Endothelial cell of umbilical vein (primary cell): Measurements from ENCODE around the gene ORC5. TPM values are rescaled to one million over a fixed set of nuclear protein-coding genes. Genes with fewer than 3 reads are reported as not detected.

Source experiments
- BruUV-seq: library from RNA; stranded (reverse); fragments of 400-500 nt; replicated peaks from 2 replicates; lab custom pipeline; 2021; lab: Mats Ljungman, UMichigan
- CTCF ChIA-PET: fragments of 300-600, 350-600 bp; sonication (Branson Sonifier 250); formaldehyde crosslinking; loops from one replicate; lab custom pipeline; 2021; ENCODE audit warnings: antibody characterized with exemption, inconsistent platforms; lab: Charles Lee
- POLR2A ChIA-PET: fragments of 300-600, 350-600 bp; sonication (Branson Sonifier 250); formaldehyde crosslinking; loops from one replicate; lab custom pipeline; 2021; ENCODE audit warnings: antibody characterized with exemption, inconsistent platforms; lab: Charles Lee
- DNase-seq: peaks from one replicate; pipeline ENCODE4 v3.0.0-alpha.2; 2011; ENCODE audit warnings: low read depth, low spot score
- FAIRE-seq: peaks from 2 replicates; lab custom pipeline; 2011; peaks lifted over from hg19 to GRCh38; lab: Jason Lieb, UNC
- H2AFZ ChIP-seq: 2 replicates; pipeline ENCODE4 v1.6.0; 2012; ENCODE audit warnings: low read depth, low read length, control low read depth, inconsistent platforms
- H3K27ac ChIP-seq: 2 replicates; pipeline ENCODE4 v1.5.1; 2011; ENCODE audit warnings: low read depth, mild to moderate bottlenecking, control low read depth, low read length, moderate library complexity; ENCODE audit not compliant: insufficient read depth
- H3K27me3 ChIP-seq, 2 experiments: 2 replicates each; pipeline versions ENCODE4 v1.6.0 to v1.6.1; 2011; ENCODE audit warnings: low read length in 2 of 2, mixed read lengths in 1 of 2; ENCODE audit not compliant: control insufficient read depth in 2 of 2, insufficient read depth in 2 of 2
- H3K36me3 ChIP-seq, 2 experiments: 2 replicates in 1 of 2; 3 replicates in 1 of 2; pipeline ENCODE4 v1.5.1; 2011; ENCODE audit warnings: low read length in 2 of 2, mild to moderate bottlenecking in 1 of 2, moderate library complexity in 1 of 2; ENCODE audit not compliant: control insufficient read depth in 2 of 2, insufficient read depth in 2 of 2; ENCODE audit errors: extremely low read depth in 1 of 2
- H3K4me1 ChIP-seq: 3 replicates; pipeline ENCODE4 v1.5.1; 2011; ENCODE audit warnings: mild to moderate bottlenecking, low read length; ENCODE audit not compliant: control insufficient read depth, insufficient read depth; ENCODE audit errors: extremely low read depth
- H3K4me2 ChIP-seq: 2 replicates; pipeline ENCODE4 v1.6.1; 2011; ENCODE audit warnings: low read length, control low read depth, mixed read lengths; ENCODE audit not compliant: insufficient read depth
- H3K4me3 ChIP-seq, 3 experiments: fragments of 200-600 bp in 1 of 3; sonication (generic), shearing (Covaris generic) in 1 of 3; replicated peaks in 1 of 3; 2 replicates each; pipeline ENCODE4 v1.5.1; 2011 to 2016; ENCODE audit warnings: control low read depth in 3 of 3, low read length in 3 of 3, mild to moderate bottlenecking in 2 of 3, inconsistent platforms in 1 of 3, low read depth in 1 of 3, moderate library complexity in 1 of 3; ENCODE audit not compliant: insufficient read depth in 1 of 3
- H3K79me2 ChIP-seq: 2 replicates; pipeline ENCODE4 v1.6.0; 2012; ENCODE audit warnings: low read length, inconsistent platforms; ENCODE audit not compliant: control insufficient read depth, insufficient read depth
- H3K9ac ChIP-seq: replicated peaks from 2 replicates; pipeline ENCODE3; 2011; ENCODE audit warnings: low read length, control low read depth; ENCODE audit not compliant: insufficient read depth; ENCODE audit errors: extremely low read depth
- H3K9me1 ChIP-seq: replicated peaks from 3 replicates; pipeline ENCODE4 v1.6.0; 2011; ENCODE audit warnings: mild to moderate bottlenecking, low read length; ENCODE audit not compliant: control insufficient read depth, insufficient read depth; ENCODE audit errors: extremely low read depth
- H3K9me3 ChIP-seq: replicated peaks from 2 replicates; pipeline ENCODE4 v1.5.1; 2012; ENCODE audit warnings: low read length, inconsistent platforms; ENCODE audit not compliant: control insufficient read depth, insufficient read depth
- H4K20me1 ChIP-seq: replicated peaks from 2 replicates; pipeline ENCODE3; 2011; ENCODE audit warnings: mild to moderate bottlenecking, low read length; ENCODE audit not compliant: control insufficient read depth, insufficient read depth; ENCODE audit errors: extremely low read depth
- CTCF ChIP-seq, 2 donors: IDR thresholded peaks; 1 replicate in 1 of 2; 2 replicates in 1 of 2; pipeline ENCODE4 v1.5.1; 2011; ENCODE audit warnings: low read length in 2 of 2, mild to moderate bottlenecking in 2 of 2, moderate library complexity in 2 of 2, control low read depth in 1 of 2, inconsistent platforms in 1 of 2, low read depth in 1 of 2; ENCODE audit not compliant: insufficient read depth in 1 of 2; ENCODE audit errors: extremely low read depth in 1 of 2
- EZH2 ChIP-seq: IDR thresholded peaks from 2 replicates; pipeline ENCODE4 v1.6.1; 2012; ENCODE audit warnings: borderline replicate concordance, low read depth, mild to moderate bottlenecking, moderate library complexity, low read length, inconsistent platforms; ENCODE audit not compliant: severe bottlenecking
- FOS ChIP-seq: IDR thresholded peaks from 2 replicates; pipeline ENCODE4 v1.6.1; 2011; ENCODE audit warnings: mild to moderate bottlenecking, low read length, moderate library complexity, borderline replicate concordance; ENCODE audit not compliant: insufficient read depth
- GATA2 ChIP-seq: IDR thresholded peaks from 2 replicates; pipeline ENCODE4 v1.7.0; 2011; ENCODE audit warnings: low read depth, mild to moderate bottlenecking, moderate library complexity, mixed read lengths, low read length; ENCODE audit not compliant: insufficient read length, insufficient read depth
- JUN ChIP-seq: IDR thresholded peaks from 2 replicates; pipeline ENCODE4 v1.6.1; 2011; ENCODE audit warnings: borderline replicate concordance, low read depth; ENCODE audit not compliant: insufficient read length, insufficient read depth
- MAX ChIP-seq: IDR thresholded peaks from 2 replicates; pipeline ENCODE4 v1.6.1; 2011; ENCODE audit not compliant: insufficient read depth, insufficient read length
- MYC ChIP-seq: IDR thresholded peaks from one replicate; pipeline ENCODE4 v1.6.1; 2011; ENCODE audit warnings: mild to moderate bottlenecking, low read depth, low read length
- POLR2A ChIP-seq: IDR thresholded peaks from 2 replicates; pipeline ENCODE4 v1.6.1; 2012; ENCODE audit warnings: low read depth, mild to moderate bottlenecking, control low read depth, low read length
- POLR2AphosphoS5 ChIP-seq: IDR thresholded peaks from 2 replicates; pipeline ENCODE4 v1.6.1; 2012; ENCODE audit warnings: low read depth, mild to moderate bottlenecking, control low read depth, low read length, moderate library complexity; ENCODE audit not compliant: insufficient read depth
- dilution Hi-C: fragments of 300-500 bp; cut with MboI; formaldehyde crosslinking; loops from one replicate; pipeline ENCODE4 v1.15.0; 2019; ENCODE audit warnings: low sequenced_read_pairs; ENCODE audit not compliant: extremely low pct_ligation_motif_present
- intact Hi-C: fragments of 100-400 bp; cut with micrococcal nuclease; formaldehyde crosslinking; loops from one replicate; pipeline ENCODE4 v1.10.0; 2022
- polyA plus RNA-seq, 4 experiments: library from polyadenylated mRNA; depleted of rRNA in 3 of 4; stranded (reverse) in 3 of 4; unstranded in 1 of 4; fragments of >200 nt; gene quantifications; 2 replicates each; pipeline versions ENCODE4 v1.2.1 to v1.2.3, GENCODE V29; 2011 to 2012; ENCODE audit warnings: missing spikeins in 1 of 4
- total RNA-seq: library from RNA; stranded (reverse); gene quantifications from 2 replicates; pipeline ENCODE4 v1.2.3, GENCODE V29; 2021

ORC5 gene
- total and polyA plus RNA-seq, 2 donors (not counting 3 experiments of a cell fraction or from before 2014, with no cell fraction given), result 7.9 to 21.1 TPM

DNA sequence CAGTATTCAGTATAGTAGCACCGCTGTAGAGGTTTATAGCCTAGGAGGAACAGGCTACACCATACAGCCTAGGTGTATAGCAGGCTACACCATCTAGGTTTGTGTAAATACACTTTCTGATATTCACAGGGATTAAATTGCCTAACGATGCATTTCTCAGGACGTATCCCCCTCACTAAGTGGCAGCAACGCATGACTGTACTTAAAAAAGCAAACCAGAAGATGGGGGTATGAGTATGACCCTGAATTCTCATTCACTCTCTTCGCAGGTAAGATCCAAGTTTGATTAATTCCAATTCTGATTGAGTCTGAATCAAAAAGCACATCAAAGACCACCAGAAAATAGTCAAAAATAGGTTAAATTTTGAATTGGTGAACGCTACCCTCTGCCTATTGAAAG, 972 bp downstream of the ORC5 start:
- FAIRE-seq (no peak), DNase-seq (peak; percentile 18)
- Histone ChIP-seq H3K36me3 (peaks cover 7% of the 10 kb centered on the region in 2 experiments), H3K79me2 (peaks cover 37% of the 10 kb centered on the region), H4K20me1 (no peaks in the 10 kb centered on the region), H3K9ac (peak overlapping the region; percentile 90), H3K9me1 (no peaks in the 10 kb centered on the region), H3K4me2 (peak overlapping the region; percentile 70), H3K4me3 (peak overlapping the region; percentile 75 to 98 (median 93)), H3K27me3 (no peaks in the 10 kb centered on the region), H3K27ac (peak overlapping the region; percentile 67), H3K9me3 (no peaks in the 10 kb centered on the region), H2AFZ (peak overlapping the region; percentile 93), H3K4me1 (peaks cover 16% of the 10 kb centered on the region)
- CTCF ChIA-PET, result no interaction called here
- TF ChIP-seq EZH2, result no peak
- TF ChIP-seq POLR2A, result no peak
- TF ChIP-seq FOS, result no peak
- dilution Hi-C loops (no loop called here), intact Hi-C loops (no loop called here)
- POLR2A ChIA-PET, result no interaction called here
- BruUV-seq, result no TSS peak

DNA sequence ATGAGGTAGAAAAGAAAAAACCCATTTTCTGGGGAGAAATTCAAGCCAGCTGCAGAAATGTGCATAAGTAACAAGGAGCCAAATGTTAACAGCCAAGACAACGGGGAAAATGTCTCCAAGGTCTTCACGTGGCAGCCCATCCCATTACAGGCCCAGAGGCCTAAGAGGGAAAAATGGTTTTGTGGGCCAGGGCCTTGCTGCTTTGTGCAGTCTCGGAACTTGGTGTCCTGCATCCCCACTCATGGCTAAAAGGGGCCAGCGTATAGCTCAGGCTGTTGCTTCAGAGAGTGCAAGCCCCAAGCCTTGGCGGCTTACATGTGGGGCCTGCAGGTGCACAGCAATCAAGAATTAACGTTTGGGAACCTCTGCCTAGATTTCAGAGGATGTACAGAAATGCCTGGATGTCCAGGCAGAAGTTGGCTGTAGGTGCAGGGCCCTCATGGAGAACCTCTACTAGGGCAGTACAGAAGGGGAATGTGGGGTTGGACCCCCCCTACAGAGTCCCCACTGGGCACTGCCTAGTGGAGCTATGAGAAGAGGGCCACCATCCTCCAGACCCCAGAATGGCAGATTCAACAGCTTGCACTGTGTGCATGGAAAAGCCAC, 9.0 kb downstream of the ORC5 start:
- no peak overlapping the region for H2AFZ ChIP-seq
- peaks cover 2% of the 10 kb centered on the region for H3K9me3 ChIP-seq
- peaks cover 7% of the 10 kb centered on the region for H3K79me2 ChIP-seq
- H3K27me3 ChIP-seq, result no peaks in the 10 kb centered on the region
- no TSS peak for BruUV-seq
- no peak overlapping the region for H3K27ac ChIP-seq
- peaks cover 19% of the 10 kb centered on the region for H3K4me1 ChIP-seq
- ChIA-PET CTCF (no interaction called here), POLR2A (no interaction called here)
- no peaks in the 10 kb centered on the region for H3K9me1 ChIP-seq
- no peaks in the 10 kb centered on the region for H4K20me1 ChIP-seq
- H3K4me3 ChIP-seq, result no peak overlapping the region
- FAIRE-seq, result no peak
- no peak for TF ChIP-seq POLR2A
- no peak for TF ChIP-seq CTCF (IDR thresholded peaks at IDR 0.05; ENCODE audit: extremely low read depth in 1 of 2, insufficient read depth in 1 of 2, low read depth in 1 of 2, low read length in 2 of 2)
- no peak for TF ChIP-seq POLR2AphosphoS5
- no peak for TF ChIP-seq JUN
- TF ChIP-seq EZH2, result no peak
- TF ChIP-seq FOS, result no peak
- TF ChIP-seq GATA2, result no peak
- TF ChIP-seq MAX, result no peak
- no peak for TF ChIP-seq MYC
- no peak overlapping the region for H3K4me2 ChIP-seq
- intact Hi-C loops (no loop called here), dilution Hi-C loops (no loop called here)
- peaks cover 14 to 18% of the 10 kb centered on the region in 2 experiments for H3K36me3 ChIP-seq
- no peak overlapping the region for H3K9ac ChIP-seq
- no peak for DNase-seq
